Right atrium auricular region (tissue), 2 donors: Measurements from ENCODE around the gene TSEN15. TPM values are rescaled to one million over a fixed set of nuclear protein-coding genes. Genes with fewer than 3 reads are reported as not detected.

ENCODE experiments used
- DNase-seq: peaks from one replicate; pipeline ENCODE4 v3.0.0-alpha.2; 2019; ENCODE audit warnings: low spot score
- H3K27ac ChIP-seq, 2 donors: fragments of 200-600 bp; sonication (generic); 1 replicate in 1 of 2; 2 replicates in 1 of 2; pipeline ENCODE4 v1.5.1; 2016 to 2019
- H3K27me3 ChIP-seq, 2 donors: fragments of 200-600 bp; sonication (generic); one replicate each; pipeline versions ENCODE4 v1.5.1 to v1.6.0; 2017 to 2019
- H3K36me3 ChIP-seq: fragments of 200-600 bp; sonication (generic); one replicate; pipeline ENCODE4 v1.5.1; 2016
- H3K4me1 ChIP-seq, 2 donors: fragments of 200-600 bp; sonication (generic); one replicate each; pipeline versions ENCODE4 v1.5.1 to v1.6.0; 2017 to 2019
- H3K4me3 ChIP-seq, 2 donors: fragments of 200-600 bp; sonication (generic); 1 replicate in 1 of 2; 2 replicates in 1 of 2; pipeline ENCODE4 v1.5.1; 2017 to 2019; ENCODE audit warnings: mild to moderate bottlenecking in 1 of 2, moderate library complexity in 1 of 2
- H3K9me3 ChIP-seq, 2 donors: fragments of 200-600 bp; sonication (generic); one replicate each; pipeline ENCODE4 v1.5.1; 2019
- total RNA-seq, 2 donors: library from RNA; depleted of rRNA; stranded (reverse); fragments of >200 nt; gene quantifications; one replicate each; pipeline ENCODE4 v1.1.0, GENCODE V29; 2016
- TF ChIP-seq, protein P1 (sequence below), 2 donors: fragments of 200-600 bp; sonication (generic); IDR thresholded peaks; one replicate each; pipeline ENCODE4 v1.5.1; 2019; ENCODE audit warnings: antibody characterized with exemption in 2 of 2

Gene TSEN15
- total RNA-seq, 2 donors from 2014 or later: 18.2 to 42.8 TPM

GRCh38 chr1:184032306-184032929 lies 19.1 kb upstream of the TSEN15 start:
- Histone ChIP-seq H3K9me3 (no peaks in the 10 kb centered on the region), H3K4me3 (no peak overlapping the region), H3K27me3 (no peaks in the 10 kb centered on the region), H3K4me1 (peaks cover 0 to 25% of the 10 kb centered on the region in 2 donors), H3K36me3 (no peaks in the 10 kb centered on the region), H3K27ac (peak overlapping the region in 1 of 2 donors; percentile 35)
- TF ChIP-seq, protein P1, sequence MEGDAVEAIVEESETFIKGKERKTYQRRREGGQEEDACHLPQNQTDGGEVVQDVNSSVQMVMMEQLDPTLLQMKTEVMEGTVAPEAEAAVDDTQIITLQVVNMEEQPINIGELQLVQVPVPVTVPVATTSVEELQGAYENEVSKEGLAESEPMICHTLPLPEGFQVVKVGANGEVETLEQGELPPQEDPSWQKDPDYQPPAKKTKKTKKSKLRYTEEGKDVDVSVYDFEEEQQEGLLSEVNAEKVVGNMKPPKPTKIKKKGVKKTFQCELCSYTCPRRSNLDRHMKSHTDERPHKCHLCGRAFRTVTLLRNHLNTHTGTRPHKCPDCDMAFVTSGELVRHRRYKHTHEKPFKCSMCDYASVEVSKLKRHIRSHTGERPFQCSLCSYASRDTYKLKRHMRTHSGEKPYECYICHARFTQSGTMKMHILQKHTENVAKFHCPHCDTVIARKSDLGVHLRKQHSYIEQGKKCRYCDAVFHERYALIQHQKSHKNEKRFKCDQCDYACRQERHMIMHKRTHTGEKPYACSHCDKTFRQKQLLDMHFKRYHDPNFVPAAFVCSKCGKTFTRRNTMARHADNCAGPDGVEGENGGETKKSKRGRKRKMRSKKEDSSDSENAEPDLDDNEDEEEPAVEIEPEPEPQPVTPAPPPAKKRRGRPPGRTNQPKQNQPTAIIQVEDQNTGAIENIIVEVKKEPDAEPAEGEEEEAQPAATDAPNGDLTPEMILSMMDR (IDR thresholded peaks at IDR 0.05): no peak
- DNase-seq: no peak

- Histone ChIP-seq H3K27me3 (no peaks in the 10 kb centered on the region), H3K4me1 (peaks cover 0 to 22% of the 10 kb centered on the region in 2 donors), H3K36me3 (no peaks in the 10 kb centered on the region), H3K27ac (peak overlapping the region in 1 of 2 donors; percentile 35), H3K4me3 (no peak overlapping the region), H3K9me3 (no peaks in the 10 kb centered on the region)
- TF ChIP-seq, protein P1 (IDR thresholded peaks at IDR 0.05): no peak
- DNase-seq: no peak
Measured at GRCh38 chr1:184032930-184033418, 18.6 kb upstream of the TSEN15 start.

- TF ChIP-seq, protein P1 (IDR thresholded peaks at IDR 0.05): no peak
- H3K4me3 ChIP-seq: no peak overlapping the region
- H3K27ac ChIP-seq: peak overlapping the region in 1 of 2 donors; percentile 35
- H3K4me1 ChIP-seq: peaks cover 0 to 14% of the 10 kb centered on the region in 2 donors
- H3K9me3 ChIP-seq: no peaks in the 10 kb centered on the region
- no peak for DNase-seq
- no peaks in the 10 kb centered on the region for H3K36me3 ChIP-seq
- no peaks in the 10 kb centered on the region for H3K27me3 ChIP-seq
Measured at GRCh38 chr1:184033711-184034167, 17.8 kb upstream of the TSEN15 start.

GRCh38 chr1:184034761-184035379 lies 16.7 kb upstream of the TSEN15 start:
- TF ChIP-seq, protein P1 (IDR thresholded peaks at IDR 0.05): no peak
- Histone ChIP-seq H3K9me3 (no peaks in the 10 kb centered on the region), H3K36me3 (no peaks in the 10 kb centered on the region), H3K4me1 (peaks cover 0 to 7% of the 10 kb centered on the region in 2 donors), H3K27me3 (no peaks in the 10 kb centered on the region), H3K27ac (peak overlapping the region in 1 of 2 donors; percentile 82), H3K4me3 (no peak overlapping the region)
- no peak for DNase-seq

- peak overlapping the region; percentile 66 to 71 for H3K4me3 ChIP-seq
- no peaks in the 10 kb centered on the region for H3K9me3 ChIP-seq
- H3K27ac ChIP-seq: peak overlapping the region; percentile 70 to 82
- no peak for DNase-seq
- H3K4me1 ChIP-seq: peaks cover 0 to 7% of the 10 kb centered on the region in 2 donors
- TF ChIP-seq, protein P1 (IDR thresholded peaks at IDR 0.05): no peak
- no peaks in the 10 kb centered on the region for H3K36me3 ChIP-seq
- no peaks in the 10 kb centered on the region for H3K27me3 ChIP-seq
Measured at GRCh38 chr1:184035719-184036516, 15.6 kb upstream of the TSEN15 start.
